Thoracic aorta (tissue), 2 donors: ENCODE results near the gene ISL2. TPM values are rescaled to one million over a fixed set of nuclear protein-coding genes. Genes with fewer than 3 reads are reported as not detected.

Experiments
- ATAC-seq: fragments of 150-250 bp; one replicate; pipeline ENCODE4 v1.8.0; 2017; ENCODE audit warnings: low read depth; ENCODE audit not compliant: insufficient number of reproducible peaks, low FRiP score
- DNase-seq: peaks from one replicate; pipeline ENCODE4 v3.0.0-alpha.2; 2020; ENCODE audit warnings: low spot score
- H3K27ac ChIP-seq, 2 donors: fragments of 200-600 bp; sonication (generic); 1 replicate in 1 of 2; 2 replicates in 1 of 2; pipeline ENCODE4 v1.5.1; 2016; ENCODE audit warnings: mild to moderate bottlenecking in 2 of 2, moderate library complexity in 2 of 2
- H3K27me3 ChIP-seq: fragments of 200-600 bp; sonication (generic); replicated peaks from 2 replicates; pipeline ENCODE4 v1.6.0; 2016; ENCODE audit warnings: mild to moderate bottlenecking; ENCODE audit not compliant: insufficient read depth
- H3K36me3 ChIP-seq: fragments of 200-600 bp; sonication (generic); one replicate; pipeline ENCODE4 v1.5.1; 2016
- H3K4me1 ChIP-seq, 2 donors: fragments of 200-600 bp; sonication (generic); 1 replicate in 1 of 2; 2 replicates in 1 of 2; pipeline versions ENCODE4 v1.5.1 to v1.6.0; 2016; ENCODE audit warnings: low read depth in 2 of 2, mild to moderate bottlenecking in 1 of 2; ENCODE audit not compliant: control insufficient read depth in 1 of 2
- H3K4me3 ChIP-seq: fragments of 200-600 bp; sonication (generic); 2 replicates; pipeline ENCODE4 v1.5.1; 2016; ENCODE audit warnings: mild to moderate bottlenecking
- H3K9me3 ChIP-seq: fragments of 200-600 bp; sonication (generic); 2 replicates; pipeline ENCODE4 v1.5.1; 2016
- total RNA-seq, 2 donors: library from RNA; depleted of rRNA; stranded (reverse); fragments of >200 nt; gene quantifications; one replicate each; pipeline versions ENCODE4 v1.1.0 to v1.2.3, GENCODE V29; 2016
- TF ChIP-seq, protein P1 (sequence below): fragments of 200-600 bp; sonication (generic); IDR thresholded peaks from one replicate; pipeline ENCODE4 v1.5.1; 2019; ENCODE audit warnings: antibody characterized with exemption

Gene ISL2
- total RNA-seq, 2 donors from 2014 or later: not detected

DNA sequence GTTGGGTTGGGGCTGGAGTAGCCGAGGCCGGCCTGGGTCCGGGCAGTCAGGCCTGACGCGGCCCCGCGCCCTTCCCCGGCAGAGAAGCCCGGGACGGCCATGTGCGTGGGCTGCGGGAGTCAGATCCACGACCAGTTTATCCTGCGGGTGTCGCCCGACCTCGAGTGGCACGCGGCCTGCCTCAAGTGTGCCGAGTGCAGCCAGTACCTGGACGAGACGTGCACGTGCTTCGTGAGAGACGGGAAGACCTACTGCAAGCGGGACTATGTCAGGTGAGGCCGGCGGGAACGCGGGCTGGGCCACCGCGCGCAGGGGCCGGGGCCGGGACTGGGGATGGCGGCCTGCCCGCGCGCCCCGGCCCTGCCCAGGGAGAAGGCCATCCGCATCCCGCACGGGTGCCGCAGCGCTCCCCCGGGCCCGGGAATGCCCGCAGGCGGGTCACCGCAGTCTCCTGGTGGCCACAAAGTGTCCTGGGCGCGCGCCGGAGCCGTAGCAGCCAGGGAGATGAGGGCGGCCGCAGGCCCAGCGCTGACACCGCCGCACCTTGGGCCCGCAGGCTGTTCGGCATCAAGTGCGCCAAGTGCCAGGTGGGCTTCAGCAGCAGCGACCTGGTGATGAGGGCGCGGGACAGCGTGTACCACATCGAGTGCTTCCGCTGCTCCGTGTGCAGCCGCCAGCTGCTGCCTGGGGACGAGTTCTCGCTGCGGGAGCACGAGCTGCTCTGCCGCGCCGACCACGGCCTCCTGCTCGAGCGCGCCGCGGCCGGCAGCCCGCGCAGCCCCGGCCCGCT is 1.3 kb downstream of the ISL2 start:
- H3K4me1 ChIP-seq: peaks cover 17 to 58% of the 10 kb centered on the region in 2 donors
- H3K36me3 ChIP-seq: no peaks in the 10 kb centered on the region
- DNase-seq (no peak), ATAC-seq (no peak)
- H3K4me3 ChIP-seq: no peak overlapping the region
- H3K27me3 ChIP-seq: peaks cover 62% of the 10 kb centered on the region
- H3K9me3 ChIP-seq: no peaks in the 10 kb centered on the region
- H3K27ac ChIP-seq: no peak overlapping the region
- TF ChIP-seq, protein P1, sequence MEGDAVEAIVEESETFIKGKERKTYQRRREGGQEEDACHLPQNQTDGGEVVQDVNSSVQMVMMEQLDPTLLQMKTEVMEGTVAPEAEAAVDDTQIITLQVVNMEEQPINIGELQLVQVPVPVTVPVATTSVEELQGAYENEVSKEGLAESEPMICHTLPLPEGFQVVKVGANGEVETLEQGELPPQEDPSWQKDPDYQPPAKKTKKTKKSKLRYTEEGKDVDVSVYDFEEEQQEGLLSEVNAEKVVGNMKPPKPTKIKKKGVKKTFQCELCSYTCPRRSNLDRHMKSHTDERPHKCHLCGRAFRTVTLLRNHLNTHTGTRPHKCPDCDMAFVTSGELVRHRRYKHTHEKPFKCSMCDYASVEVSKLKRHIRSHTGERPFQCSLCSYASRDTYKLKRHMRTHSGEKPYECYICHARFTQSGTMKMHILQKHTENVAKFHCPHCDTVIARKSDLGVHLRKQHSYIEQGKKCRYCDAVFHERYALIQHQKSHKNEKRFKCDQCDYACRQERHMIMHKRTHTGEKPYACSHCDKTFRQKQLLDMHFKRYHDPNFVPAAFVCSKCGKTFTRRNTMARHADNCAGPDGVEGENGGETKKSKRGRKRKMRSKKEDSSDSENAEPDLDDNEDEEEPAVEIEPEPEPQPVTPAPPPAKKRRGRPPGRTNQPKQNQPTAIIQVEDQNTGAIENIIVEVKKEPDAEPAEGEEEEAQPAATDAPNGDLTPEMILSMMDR: no peak

DNA sequence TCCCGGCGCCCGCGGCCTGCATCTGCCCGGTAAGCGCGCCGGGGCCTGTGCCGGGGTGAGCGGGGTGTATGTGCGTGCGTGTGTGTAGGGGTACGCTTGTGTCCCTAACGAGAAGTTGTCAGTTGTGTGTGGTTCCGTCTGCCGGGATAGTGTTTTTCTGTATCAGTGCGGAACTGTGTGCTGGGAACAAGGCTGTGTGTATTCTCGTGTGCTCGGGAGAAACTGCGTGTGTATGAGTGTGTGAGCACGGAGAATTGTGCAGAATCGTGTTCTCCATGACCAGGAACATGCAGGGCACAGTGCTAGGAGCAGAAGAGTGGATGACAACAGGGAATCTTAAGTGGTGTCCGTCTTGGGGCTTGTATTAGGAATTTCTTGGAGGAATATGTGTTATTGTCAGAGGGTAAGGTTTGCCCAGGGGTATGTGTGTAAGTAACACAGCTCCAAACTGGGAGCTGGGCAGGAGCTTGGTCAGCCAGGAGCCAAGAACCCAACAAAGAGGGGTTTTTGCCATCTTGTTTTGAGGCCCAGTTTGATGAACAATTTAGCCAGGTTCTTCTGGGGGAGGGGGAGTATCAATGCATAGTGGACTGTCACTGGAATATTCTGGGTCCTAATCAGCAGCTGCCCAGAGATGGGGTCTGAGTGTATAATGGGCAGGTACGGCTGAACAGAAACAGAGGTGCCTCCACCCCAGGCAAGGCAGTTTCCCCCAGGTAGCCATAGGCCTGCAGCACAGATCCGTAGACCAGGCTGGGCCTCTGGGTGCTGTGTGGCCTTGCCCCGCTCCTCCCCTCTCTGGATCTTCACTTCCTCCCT is 2.1 kb downstream of the ISL2 start:
- Histone ChIP-seq H3K4me3 (no peak overlapping the region), H3K27me3 (peaks cover 70% of the 10 kb centered on the region), H3K36me3 (no peaks in the 10 kb centered on the region), H3K9me3 (no peaks in the 10 kb centered on the region), H3K27ac (no peak overlapping the region), H3K4me1 (peaks cover 17 to 61% of the 10 kb centered on the region in 2 donors)
- DNase-seq (no peak), ATAC-seq (no peak)
- TF ChIP-seq, protein P1: no peak

DNA sequence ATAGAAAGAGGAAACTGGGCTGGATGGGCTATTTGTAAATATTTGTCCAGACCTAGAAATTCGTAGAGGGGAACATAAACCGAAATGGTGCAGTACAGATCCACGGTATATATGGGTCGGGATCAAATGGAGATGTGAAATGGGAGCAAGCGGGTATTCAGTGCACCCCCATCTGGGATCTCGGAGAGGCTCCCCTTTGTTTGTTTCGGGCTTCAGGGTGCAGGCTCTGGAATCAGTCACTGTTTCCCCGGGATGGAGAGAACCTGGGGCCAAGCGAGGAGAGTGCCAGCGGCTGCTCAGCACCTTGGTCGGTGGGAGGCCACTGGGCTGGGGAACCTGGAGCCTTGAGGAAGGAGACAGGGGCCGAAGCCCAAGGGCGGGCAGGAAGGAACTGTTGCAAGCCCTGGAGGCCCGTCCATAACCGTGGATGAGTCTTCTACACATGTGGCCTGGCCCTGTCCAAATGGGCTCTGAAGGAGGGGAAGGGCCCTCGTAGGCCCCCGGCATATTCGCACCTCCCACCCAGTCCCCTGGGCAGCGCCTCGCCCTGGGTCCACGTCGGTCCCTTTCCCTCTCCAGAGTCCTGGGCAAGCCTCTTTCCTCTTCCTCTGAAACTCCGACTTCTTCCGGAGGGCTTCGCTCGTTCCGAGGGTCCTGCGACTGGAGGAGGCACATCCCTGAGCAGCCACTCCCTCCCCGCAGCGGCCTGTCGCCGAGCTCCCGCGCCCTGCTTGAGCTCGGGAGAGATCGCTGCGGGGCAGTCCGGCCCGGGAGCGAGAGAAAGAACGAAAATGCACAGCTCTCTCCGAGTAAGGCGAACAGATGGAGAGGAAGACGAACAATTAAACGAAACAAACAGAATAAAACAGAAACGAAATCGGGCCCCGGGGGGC is 3.0 kb downstream of the ISL2 start:
- Histone ChIP-seq H3K36me3 (no peaks in the 10 kb centered on the region), H3K9me3 (no peaks in the 10 kb centered on the region), H3K4me1 (peaks cover 17 to 61% of the 10 kb centered on the region in 2 donors), H3K27ac (no peak overlapping the region), H3K4me3 (peak overlapping the region; percentile 64), H3K27me3 (peaks cover 78% of the 10 kb centered on the region)
- ATAC-seq: no peak
- TF ChIP-seq, protein P1: no peak
- DNase-seq: no peak

DNA sequence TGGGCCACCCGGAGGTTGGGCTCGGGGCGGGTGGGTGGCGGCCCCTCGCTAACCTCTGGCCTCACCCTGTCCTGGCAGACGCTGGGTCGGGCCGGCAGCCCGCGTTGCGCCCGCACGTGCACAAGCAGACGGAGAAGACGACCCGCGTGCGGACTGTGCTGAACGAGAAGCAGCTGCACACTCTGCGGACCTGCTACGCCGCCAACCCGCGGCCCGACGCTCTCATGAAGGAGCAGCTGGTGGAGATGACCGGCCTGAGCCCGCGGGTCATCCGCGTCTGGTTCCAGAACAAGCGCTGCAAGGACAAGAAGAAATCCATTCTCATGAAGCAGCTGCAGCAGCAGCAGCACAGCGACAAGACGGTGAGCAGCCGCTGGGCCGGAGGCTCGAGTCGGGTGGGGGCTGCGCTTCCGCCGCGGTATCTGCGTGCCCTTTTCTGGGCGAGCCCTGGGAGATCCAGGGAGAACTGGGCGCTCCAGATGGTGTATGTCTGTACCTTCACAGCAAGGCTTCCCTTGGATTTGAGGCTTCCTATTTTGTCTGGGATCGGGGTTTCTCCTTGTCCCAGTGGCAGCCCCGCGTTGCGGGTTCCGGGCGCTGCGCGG is 3.7 kb downstream of the ISL2 start:
- TF ChIP-seq, protein P1: no peak
- Histone ChIP-seq H3K4me1 (peaks cover 17 to 61% of the 10 kb centered on the region in 2 donors), H3K36me3 (no peaks in the 10 kb centered on the region), H3K27ac (no peak overlapping the region), H3K9me3 (no peaks in the 10 kb centered on the region), H3K27me3 (peaks cover 79% of the 10 kb centered on the region), H3K4me3 (peak overlapping the region; percentile 64)
- ATAC-seq (no peak), DNase-seq (no peak)
